Bronchial smooth muscle cell (primary cell): ENCODE results near the gene CNTROB. TPM values are rescaled to one million over a fixed set of nuclear protein-coding genes. Genes with fewer than 3 reads are reported as not detected.

Experiments used
- total RNA-seq: library from RNA; depleted of rRNA; stranded (reverse); fragments of >200 nt; gene quantifications from 2 replicates; pipeline ENCODE4 v1.2.1, GENCODE V29; 2014

CNTROB gene, protein sequence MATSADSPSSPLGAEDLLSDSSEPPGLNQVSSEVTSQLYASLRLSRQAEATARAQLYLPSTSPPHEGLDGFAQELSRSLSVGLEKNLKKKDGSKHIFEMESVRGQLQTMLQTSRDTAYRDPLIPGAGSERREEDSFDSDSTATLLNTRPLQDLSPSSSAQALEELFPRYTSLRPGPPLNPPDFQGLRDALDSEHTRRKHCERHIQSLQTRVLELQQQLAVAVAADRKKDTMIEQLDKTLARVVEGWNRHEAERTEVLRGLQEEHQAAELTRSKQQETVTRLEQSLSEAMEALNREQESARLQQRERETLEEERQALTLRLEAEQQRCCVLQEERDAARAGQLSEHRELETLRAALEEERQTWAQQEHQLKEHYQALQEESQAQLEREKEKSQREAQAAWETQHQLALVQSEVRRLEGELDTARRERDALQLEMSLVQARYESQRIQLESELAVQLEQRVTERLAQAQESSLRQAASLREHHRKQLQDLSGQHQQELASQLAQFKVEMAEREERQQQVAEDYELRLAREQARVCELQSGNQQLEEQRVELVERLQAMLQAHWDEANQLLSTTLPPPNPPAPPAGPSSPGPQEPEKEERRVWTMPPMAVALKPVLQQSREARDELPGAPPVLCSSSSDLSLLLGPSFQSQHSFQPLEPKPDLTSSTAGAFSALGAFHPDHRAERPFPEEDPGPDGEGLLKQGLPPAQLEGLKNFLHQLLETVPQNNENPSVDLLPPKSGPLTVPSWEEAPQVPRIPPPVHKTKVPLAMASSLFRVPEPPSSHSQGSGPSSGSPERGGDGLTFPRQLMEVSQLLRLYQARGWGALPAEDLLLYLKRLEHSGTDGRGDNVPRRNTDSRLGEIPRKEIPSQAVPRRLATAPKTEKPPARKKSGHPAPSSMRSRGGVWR
- total RNA-seq = 17.0 and 21.2 TPM in 2 replicates

DNA sequence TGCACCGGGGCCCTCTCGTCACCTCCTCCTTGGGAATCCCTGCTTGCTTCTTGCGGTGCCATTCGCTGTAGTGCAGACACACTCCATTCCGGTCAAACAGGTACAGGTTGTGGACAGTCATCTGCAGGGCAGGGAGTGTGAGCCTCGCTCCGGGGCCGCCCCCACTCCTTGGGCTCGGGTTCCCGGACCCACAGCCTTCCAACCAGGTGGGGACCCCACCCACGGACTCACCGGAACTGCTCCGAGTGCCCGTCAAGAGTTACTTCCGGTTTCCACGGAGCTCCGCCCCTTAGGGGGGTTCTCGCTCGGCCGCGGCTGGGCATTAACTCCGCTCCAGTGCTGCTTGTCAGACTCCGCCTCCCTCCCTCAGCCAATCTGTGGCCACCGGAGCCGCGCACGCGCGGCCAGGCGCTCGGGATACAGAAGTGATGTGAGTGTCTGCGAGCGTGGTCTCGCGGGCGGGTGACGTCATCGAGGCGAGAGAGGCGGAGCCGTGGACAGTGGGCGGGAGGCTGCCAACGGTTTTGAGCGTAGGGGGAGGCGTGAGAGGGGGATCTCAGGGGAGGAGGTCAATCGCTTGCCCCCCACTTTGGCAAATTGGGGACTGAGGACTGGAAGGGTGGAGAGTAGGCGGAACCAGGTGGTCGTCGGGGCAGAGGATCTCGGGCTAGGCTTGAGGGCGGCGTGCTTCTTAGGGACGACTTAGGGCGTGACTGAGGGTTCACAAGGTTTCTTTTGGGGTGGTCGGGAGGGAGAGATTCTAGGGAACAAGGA, at the start of gene CNTROB, which contains the start of gene TRAPPC1:
CNTROB (plus strand) TSS at position 498 of the 774 bp plus-strand sequence. CDS start 874 bp downstream, outside the sequence.
TRAPPC1 (minus strand) TSS at position 238 of the 774 bp plus-strand sequence; CDS start at position 121, 117 bp downstream.

DNA sequence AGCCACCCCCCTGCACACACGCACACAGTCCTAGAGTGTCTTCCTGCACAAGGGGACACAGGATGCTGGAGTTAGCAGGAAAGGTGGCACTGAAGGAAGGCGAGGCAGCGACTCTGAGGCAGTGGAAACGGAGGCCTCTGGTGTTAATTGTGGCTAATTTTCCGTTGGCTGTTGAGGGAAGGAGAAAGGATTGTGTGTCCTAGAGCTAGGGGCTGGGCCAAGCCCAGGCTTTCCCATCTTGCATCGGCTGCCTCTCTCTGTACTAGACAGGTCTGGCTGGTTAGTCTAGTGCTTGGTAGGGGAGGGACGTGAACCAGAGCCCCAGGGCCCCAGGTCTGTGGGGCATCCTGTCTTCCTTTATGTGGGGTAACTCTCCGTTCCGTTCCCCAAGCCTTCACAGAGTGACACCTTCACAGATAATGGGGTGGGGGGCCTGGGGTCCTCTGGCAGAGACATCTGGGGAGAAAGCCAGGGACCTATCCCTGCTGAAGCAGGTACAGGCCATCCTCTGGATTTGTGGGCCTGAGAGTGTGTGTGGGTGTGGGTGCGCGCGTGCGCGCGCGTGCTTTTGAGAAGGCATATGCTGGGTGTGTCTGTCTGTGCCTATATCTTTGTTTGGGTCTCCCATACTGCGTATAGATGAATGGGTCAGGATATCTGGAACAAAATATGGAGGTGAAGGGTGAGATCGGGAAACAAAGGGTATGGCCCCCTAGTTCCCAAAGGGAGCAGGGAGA, 43.7 kb upstream of the CNTROB start, which contains the start of gene CHD3:
CHD3 (plus strand) TSS at position 606 of the 737 bp plus-strand sequence. CDS start 212 bp downstream, outside the sequence.

DNA sequence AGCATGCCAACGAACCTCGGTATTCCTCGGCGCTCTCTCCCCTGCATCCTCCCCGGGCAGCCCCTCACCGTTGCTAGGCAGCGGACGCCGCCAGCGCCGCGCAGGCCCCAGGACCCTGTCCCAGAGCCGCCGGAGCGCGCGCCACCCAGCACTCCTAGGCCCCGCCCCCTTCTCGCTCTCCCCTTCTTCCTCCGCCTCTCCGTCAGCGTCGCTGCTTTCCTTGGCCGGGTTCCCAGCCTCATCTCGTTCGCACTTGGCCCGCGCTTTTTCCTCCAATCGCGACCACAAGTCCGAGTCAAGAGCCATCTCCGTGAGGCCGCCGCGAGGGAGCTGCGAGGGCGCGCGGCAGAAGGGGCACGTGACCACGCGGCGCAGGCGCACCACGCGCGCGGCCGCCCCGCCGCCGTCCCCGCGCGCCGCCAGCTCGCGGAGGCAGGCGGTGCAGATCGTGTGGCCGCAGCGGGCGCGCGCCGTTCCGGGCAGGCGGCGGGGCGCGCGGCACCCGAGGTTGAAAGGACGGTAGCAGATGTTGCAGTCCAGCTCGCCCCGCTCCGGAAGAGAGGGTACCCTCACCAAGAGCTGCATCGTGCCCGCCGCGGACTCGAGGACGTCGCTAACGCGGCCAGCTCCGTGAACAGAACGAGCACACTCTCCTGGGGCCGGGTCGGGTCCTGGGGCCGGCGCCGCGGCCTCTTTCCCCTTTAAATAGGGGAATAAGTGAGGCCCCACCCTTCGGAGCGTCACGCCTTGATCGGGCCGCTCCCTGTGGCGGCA, 16.2 kb upstream of the CNTROB start, which contains the start of gene RNF227:
RNF227 (minus strand) TSS at position 679 of the 774 bp plus-strand sequence; CDS start at position 585, 94 bp downstream.

DNA sequence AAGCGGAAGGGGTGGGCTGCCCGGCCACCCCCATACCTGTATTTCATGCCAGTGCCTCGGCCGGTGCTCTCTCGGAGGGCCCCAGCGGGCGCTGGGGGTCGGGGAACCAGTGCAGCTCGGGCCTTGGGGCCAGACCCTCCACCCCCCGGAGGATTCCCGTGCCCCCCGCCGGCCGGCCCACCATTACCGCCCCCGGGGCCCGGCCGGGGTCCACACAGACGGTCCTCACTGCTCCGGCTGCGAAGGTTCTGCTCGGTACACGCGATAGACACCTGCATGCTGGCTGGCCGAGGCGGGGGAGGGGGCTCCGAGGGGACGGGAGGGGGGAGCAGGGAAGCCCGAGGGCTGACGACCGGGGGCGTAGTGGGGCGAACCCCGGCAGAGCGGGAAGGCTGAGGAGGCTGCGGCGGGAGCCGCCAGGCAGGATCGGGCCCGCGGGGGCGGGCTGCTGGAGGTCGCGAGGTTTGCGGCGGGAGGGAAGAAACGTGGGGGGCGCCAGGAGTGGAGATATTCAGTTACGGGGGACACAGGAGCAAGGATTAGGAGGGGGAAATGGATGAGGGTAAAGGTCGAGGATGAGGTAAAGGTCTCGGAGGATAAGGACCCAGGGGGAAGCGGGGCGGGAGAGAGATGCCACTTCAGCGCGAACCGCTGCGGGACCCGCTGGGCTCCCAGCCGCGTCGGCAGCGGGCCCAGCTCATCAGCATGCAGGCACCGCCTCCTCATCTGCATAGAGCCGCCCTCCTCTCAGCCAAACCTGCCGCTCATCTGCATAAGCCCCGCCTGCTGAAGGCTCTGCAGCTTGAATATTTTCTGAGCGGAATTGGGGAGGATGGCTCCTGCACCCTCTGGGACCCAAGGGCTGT, 2.6 kb upstream of the CNTROB start, which contains the start of gene KCNAB3:
KCNAB3 (minus strand) TSS at position 699 of the 866 bp plus-strand sequence; CDS start at position 278, 421 bp downstream.

Other genes starting within 250 kb of the CNTROB start
- 13.1 and 13.7 TPM in 2 replicates for gene TP53, start 244.7 kb upstream of the CNTROB start, total RNA-seq
- gene WRAP53, start 243.7 kb upstream of the CNTROB start, total RNA-seq = 2.7 and 4.6 TPM in 2 replicates
- gene EFNB3, start 227.0 kb upstream of the CNTROB start, total RNA-seq = 0.86 and 0.95 TPM in 2 replicates
- under 0.01 and 0.16 TPM in 2 replicates for gene DNAH2, start 214.5 kb upstream of the CNTROB start, total RNA-seq
- gene KDM6B, start 98.0 kb upstream of the CNTROB start, total RNA-seq = 5.2 and 7.7 TPM in 2 replicates
- gene TMEM88, start 77.1 kb upstream of the CNTROB start, total RNA-seq = 0.16 and 0.26 TPM in 2 replicates
- 84.8 and 149 TPM in 2 replicates for gene NAA38, start 74.6 kb upstream of the CNTROB start, total RNA-seq
- gene CYB5D1, start 74.2 kb upstream of the CNTROB start, total RNA-seq = 7.1 and 11.7 TPM in 2 replicates
- gene CHD3, start 43.4 kb upstream of the CNTROB start, total RNA-seq = 229 and 439 TPM in 2 replicates
- 1.7 and 2.0 TPM in 2 replicates for gene RNF227, start 15.9 kb upstream of the CNTROB start, total RNA-seq
- gene KCNAB3, start 2.4 kb upstream of the CNTROB start, total RNA-seq = 0.26 and 0.47 TPM in 2 replicates
- 62.2 and 66.2 TPM in 2 replicates for gene TRAPPC1, start 260 bp upstream of the CNTROB start, total RNA-seq
- under 0.01 and 0.09 TPM in 2 replicates for gene GUCY2D, start 70.4 kb downstream of the CNTROB start, total RNA-seq
- gene ALOX15B, start 106.9 kb downstream of the CNTROB start, total RNA-seq = not detected in 2 replicates
- not detected in 2 replicates for gene ALOX12B, start 155.5 kb downstream of the CNTROB start, total RNA-seq
- gene ALOXE3, start 186.3 kb downstream of the CNTROB start, total RNA-seq = under 0.01 TPM in 1 of 2 replicates, not detected in the other
- not detected in 2 replicates for gene HES7, start 191.9 kb downstream of the CNTROB start, total RNA-seq
- 3.0 and 3.4 TPM in 2 replicates for gene PER1, start 220.2 kb downstream of the CNTROB start, total RNA-seq
- gene VAMP2, start 230.7 kb downstream of the CNTROB start, total RNA-seq = 3.2 and 3.5 TPM in 2 replicates
- 18.9 and 33.4 TPM in 2 replicates for gene TMEM107, start 244.2 kb downstream of the CNTROB start, total RNA-seq